ENCODE results near the gene TTLL4.

TTLL4 gene

DNA sequence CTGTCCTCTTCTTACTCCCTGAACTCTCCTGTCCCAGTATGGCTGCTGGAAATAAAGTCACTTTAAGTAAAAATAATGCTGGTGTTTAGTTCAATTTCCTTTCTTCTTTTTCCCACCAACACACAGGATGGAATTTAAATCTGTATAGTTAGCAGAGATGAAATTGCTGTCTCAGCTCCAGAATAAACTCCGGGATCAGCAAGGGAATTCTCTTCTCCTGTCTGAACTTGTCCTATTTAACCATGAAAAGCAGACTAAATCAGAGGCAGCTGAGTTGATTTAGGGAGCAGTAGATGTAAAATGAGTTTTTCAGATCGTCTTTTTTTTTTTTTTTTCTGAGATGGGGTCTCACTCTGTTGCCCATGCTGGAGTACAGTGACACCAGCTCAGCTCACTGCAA, 25.9 kb downstream of the TTLL4 start:
- Histone ChIP-seq H3K27me3 (replicated peaks) (no peaks in the 10 kb centered on the region), H3K27ac (no peak overlapping the region), H3K36me3 (replicated peaks) (peaks cover 22% of the 10 kb centered on the region), H3K4me3 (ENCODE audit: low read depth, low read length) (no peak overlapping the region)
- DNase-seq: no peak
- TF ChIP-seq, protein P1, sequence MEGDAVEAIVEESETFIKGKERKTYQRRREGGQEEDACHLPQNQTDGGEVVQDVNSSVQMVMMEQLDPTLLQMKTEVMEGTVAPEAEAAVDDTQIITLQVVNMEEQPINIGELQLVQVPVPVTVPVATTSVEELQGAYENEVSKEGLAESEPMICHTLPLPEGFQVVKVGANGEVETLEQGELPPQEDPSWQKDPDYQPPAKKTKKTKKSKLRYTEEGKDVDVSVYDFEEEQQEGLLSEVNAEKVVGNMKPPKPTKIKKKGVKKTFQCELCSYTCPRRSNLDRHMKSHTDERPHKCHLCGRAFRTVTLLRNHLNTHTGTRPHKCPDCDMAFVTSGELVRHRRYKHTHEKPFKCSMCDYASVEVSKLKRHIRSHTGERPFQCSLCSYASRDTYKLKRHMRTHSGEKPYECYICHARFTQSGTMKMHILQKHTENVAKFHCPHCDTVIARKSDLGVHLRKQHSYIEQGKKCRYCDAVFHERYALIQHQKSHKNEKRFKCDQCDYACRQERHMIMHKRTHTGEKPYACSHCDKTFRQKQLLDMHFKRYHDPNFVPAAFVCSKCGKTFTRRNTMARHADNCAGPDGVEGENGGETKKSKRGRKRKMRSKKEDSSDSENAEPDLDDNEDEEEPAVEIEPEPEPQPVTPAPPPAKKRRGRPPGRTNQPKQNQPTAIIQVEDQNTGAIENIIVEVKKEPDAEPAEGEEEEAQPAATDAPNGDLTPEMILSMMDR (IDR thresholded peaks at IDR 0.05; ENCODE audit: low read depth, low read length, missing control alignments): no peak
- in situ Hi-C loops (cut with HindIII; ENCODE audit: low pct_ligation_motif_present, low sequenced_read_pairs): no loop called here

DNA sequence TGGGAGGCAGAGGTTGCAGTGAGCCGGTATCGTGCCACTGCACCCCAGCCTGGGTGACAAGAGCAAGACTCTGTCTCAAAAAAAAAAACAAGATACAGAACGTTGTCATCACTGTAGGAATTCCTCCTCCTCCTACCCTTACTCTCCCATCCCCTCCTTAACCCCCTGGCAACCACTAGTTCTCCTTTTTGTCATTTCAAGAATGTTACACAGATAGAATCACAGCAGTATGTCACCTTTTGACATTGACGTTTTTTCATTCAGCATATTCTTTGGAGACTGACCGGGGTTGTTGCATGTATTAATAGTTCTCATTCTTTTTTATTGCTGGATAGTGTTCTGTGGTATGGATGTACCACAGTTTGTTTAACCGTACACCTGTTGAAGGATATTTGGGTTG, 32.4 kb downstream of the TTLL4 start:
- DNase-seq: no peak
- H3K27ac ChIP-seq: no peak overlapping the region
- no peaks in the 10 kb centered on the region for H3K27me3 ChIP-seq (replicated peaks)
- TF ChIP-seq, protein P1 (IDR thresholded peaks at IDR 0.05; ENCODE audit: low read depth, low read length, missing control alignments): no peak
- H3K36me3 ChIP-seq (replicated peaks): peaks cover 40% of the 10 kb centered on the region
- no peak overlapping the region for H3K4me3 ChIP-seq (ENCODE audit: low read depth, low read length)
- in situ Hi-C loops (cut with HindIII; ENCODE audit: low pct_ligation_motif_present, low sequenced_read_pairs): no loop called here

DNA sequence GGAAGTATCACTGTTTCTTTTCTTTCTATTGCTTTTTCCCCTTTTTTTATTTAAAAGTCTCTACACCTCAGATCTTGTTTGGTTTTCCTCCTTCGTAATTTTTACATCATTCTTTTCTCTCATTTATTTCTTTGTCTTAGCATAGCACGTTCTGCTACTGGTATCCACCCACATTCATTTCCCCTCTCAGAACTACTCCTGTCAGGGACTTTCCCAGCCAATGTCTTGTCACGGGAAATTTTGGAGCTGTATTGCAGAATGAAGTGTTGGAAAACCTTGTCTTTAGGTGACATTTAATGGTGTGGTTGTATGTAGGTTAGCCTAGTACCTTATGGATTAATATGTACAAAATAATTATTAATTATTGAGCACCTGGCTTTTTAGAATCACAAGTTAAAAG, 34.0 kb downstream of the TTLL4 start:
- no peak overlapping the region for H3K4me3 ChIP-seq (ENCODE audit: low read depth, low read length)
- TF ChIP-seq, protein P1 (IDR thresholded peaks at IDR 0.05; ENCODE audit: low read depth, low read length, missing control alignments): no peak
- no peak for DNase-seq
- in situ Hi-C loops (cut with HindIII; ENCODE audit: low pct_ligation_motif_present, low sequenced_read_pairs): no loop called here
- H3K27ac ChIP-seq: no peak overlapping the region
- no peaks in the 10 kb centered on the region for H3K27me3 ChIP-seq (replicated peaks)
- peaks cover 42% of the 10 kb centered on the region for H3K36me3 ChIP-seq (replicated peaks)

DNA sequence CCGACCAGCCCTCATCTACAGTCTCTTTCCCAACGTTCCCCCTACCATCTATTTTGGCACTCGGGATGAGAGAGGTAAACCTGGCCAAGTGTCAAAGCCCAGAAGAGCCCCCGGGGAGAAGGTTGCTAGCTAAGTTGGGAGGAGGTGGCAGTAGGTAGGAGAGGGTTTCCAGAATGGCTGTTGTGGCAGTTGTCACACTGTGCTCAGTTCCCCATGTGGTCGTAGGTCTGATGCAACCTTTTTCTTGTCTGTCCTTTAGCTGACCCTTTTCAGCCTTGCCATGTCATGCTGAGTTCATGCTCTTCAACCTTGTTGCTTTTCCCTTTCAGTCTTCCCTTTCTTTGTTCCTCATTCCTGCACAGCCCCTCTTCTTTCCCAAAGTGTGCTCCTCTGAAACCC, 34.5 kb downstream of the TTLL4 start:
- TF ChIP-seq, protein P1 (IDR thresholded peaks at IDR 0.05; ENCODE audit: low read depth, low read length, missing control alignments): no peak
- in situ Hi-C loops (cut with HindIII; ENCODE audit: low pct_ligation_motif_present, low sequenced_read_pairs): no loop called here
- no peak for DNase-seq
- peaks cover 47% of the 10 kb centered on the region for H3K36me3 ChIP-seq (replicated peaks)
- no peak overlapping the region for H3K4me3 ChIP-seq (ENCODE audit: low read depth, low read length)
- H3K27me3 ChIP-seq (replicated peaks): no peaks in the 10 kb centered on the region
- no peak overlapping the region for H3K27ac ChIP-seq

DNA sequence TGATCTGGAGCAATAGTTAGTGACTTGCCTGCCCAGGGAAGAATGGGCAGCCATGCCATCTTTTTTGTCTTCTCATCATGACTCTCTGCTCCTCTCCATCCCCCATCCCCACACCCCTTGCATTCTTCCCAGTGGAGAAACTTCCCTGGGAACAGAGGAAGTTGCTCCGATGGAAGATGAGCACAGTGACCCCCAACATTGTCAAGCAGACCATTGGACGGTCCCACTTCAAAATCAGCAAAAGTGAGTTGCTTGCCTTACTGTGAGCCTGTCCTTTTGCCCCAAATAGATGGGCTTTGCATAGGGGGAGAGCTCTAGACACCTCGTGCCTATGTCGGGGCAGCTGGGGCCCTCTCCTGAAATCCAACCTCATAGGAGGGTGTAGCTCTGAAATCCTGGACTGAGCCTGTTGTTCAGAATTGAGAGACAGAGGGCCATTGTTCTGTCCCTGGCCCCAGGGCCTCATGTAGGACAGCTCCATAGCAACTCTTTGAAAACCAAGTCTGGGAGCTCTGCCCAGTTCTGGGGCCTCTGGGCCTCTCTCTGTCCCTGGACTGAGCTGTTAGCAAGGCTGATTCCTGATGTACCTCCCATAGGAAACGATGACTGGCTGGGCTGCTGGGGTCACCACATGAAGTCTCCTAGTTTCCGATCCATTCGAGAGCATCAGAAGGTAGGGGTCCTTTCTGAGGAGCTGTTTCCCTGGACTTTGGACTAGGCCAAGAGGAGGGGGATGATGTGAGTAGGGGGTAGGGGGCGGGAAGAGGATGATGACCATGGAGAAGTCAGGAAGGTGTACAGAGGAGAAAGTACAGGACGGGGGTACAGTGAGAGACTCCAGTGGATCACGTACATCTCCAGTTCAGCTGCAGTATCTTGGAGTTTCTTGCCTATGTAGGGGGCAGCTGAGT, 35.2 kb downstream of the TTLL4 start:
- in situ Hi-C loops (cut with HindIII; ENCODE audit: low pct_ligation_motif_present, low sequenced_read_pairs): no loop called here
- DNase-seq: peak; percentile 18
- H3K27ac ChIP-seq: no peak overlapping the region
- TF ChIP-seq, protein P1 (IDR thresholded peaks at IDR 0.05; ENCODE audit: low read depth, low read length, missing control alignments): no peak
- no peak overlapping the region for H3K4me3 ChIP-seq (ENCODE audit: low read depth, low read length)
- no peaks in the 10 kb centered on the region for H3K27me3 ChIP-seq (replicated peaks)
- H3K36me3 ChIP-seq (replicated peaks): peaks cover 50% of the 10 kb centered on the region

DNA sequence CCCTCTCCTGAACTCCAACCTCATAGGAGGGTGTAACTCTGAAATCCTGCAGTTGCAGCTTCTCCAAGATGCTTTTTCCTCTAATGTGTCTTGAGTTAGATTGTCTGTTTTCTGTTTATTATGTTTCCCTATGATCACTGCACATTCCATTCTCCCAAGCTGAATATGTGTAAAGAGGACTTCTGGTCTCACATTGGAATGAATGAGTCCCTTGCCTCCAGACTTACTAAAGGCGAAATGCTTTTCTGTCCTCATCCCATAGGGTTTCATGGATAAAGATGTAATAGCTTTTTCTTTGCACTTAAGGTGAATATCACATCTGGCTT, 35.8 kb downstream of the TTLL4 start:
- Histone ChIP-seq H3K27me3 (replicated peaks) (no peaks in the 10 kb centered on the region), H3K36me3 (replicated peaks) (peaks cover 49% of the 10 kb centered on the region), H3K4me3 (ENCODE audit: low read depth, low read length) (no peak overlapping the region), H3K27ac (no peak overlapping the region)
- in situ Hi-C loops (cut with HindIII; ENCODE audit: low pct_ligation_motif_present, low sequenced_read_pairs): no loop called here
- TF ChIP-seq, protein P1 (IDR thresholded peaks at IDR 0.05; ENCODE audit: low read depth, low read length, missing control alignments): no peak
- DNase-seq: no peak

Data from brain microvascular endothelial cell (primary cell).